Nucleus accumbens (tissue), 56 donors: ENCODE data around the gene GJD3.

Experiments
- DNase-seq, 56 donors: peaks; one replicate each; lab custom pipeline; 2025; lab: John Stamatoyannopoulos, UW

The GJD3 gene

GRCh38 chr17:40327244-40327729 lies 37.2 kb downstream of the GJD3 start:
- no peak for DNase-seq

- DNase-seq: no peak
These were observed 37.7 kb downstream of the GJD3 start for GRCh38 chr17:40326832-40327199.

- no peak for DNase-seq
These were observed 38.3 kb downstream of the GJD3 start for GRCh38 chr17:40326014-40326831.

GRCh38 chr17:40325156-40326013 lies 39.2 kb downstream of the GJD3 start:
- DNase-seq: no peak

DNA sequence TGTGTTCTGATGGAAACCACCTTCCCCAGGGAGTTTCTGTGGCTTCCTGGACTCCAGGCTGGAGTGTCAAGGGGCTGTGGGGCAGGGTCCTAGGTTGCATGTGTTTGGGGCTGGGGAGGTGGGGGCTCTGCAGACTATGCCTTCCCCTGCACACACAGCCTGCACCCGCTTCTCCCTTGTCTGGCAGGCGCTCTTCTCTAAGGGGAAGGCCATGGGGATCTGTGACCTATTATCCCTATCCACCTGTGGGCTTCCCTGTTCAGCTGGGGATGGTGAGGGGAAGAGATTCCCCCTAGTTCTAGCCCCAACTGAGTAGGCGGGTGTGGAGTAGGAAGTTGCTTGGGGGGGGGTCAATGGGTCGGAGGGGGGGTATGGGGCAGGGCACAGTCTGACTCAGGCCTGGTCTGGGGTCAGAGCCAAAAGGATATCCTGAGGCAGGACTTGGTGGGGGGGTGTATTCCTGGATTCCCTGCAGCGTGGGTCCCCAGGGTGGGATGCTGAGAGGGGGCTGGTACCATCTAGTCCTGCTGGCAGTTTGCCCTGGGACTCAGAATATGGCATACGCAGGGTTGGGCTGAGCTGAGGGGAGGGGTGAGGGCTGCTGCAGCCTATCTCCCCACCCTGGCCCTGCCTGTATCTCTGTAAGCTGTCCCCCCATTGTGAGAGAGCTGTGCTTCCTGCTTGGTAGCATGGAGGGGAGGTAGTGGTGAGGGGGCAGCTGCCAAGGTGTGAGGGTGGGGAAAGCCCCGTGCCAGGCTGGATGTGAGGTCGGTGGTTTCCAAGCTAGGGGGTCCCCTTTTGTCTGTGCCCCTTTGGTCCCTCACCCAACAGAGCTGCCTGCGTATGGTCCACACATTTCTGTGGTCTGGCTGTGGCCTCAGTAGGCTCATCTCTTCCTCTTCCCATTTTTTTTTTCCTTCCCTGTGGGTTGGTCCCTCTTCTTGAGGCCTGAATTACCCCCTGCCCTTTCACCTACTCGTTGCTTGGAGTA lies 40.9 kb downstream of the GJD3 start:
- DNase-seq: no peak

- peak in 20 of 56 donors; percentile 23 to 63 (median 44) for DNase-seq
These were observed 41.9 kb downstream of the GJD3 start for GRCh38 chr17:40322358-40323315.

DNA sequence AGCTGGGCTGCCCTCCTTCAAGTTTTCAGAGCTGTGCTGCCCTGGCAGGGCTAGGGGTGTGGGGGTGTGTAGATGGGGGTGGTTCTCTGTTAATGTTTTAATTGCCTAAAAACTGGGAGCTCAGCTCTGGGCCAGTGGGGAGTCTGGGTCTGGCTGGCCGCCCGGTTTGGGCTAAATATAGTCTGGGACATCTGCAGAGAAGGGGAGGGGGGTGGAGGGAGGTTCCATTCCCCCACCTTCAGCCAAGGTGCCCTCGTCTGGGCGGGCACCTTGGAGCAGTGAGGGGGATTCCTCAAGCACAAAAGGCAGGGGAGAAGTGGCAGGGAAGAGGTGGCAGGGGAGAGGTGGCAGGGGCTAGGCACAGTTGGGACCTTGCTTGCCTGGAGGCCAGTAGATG lies 42.6 kb downstream of the GJD3 start:
- no peak for DNase-seq

DNA sequence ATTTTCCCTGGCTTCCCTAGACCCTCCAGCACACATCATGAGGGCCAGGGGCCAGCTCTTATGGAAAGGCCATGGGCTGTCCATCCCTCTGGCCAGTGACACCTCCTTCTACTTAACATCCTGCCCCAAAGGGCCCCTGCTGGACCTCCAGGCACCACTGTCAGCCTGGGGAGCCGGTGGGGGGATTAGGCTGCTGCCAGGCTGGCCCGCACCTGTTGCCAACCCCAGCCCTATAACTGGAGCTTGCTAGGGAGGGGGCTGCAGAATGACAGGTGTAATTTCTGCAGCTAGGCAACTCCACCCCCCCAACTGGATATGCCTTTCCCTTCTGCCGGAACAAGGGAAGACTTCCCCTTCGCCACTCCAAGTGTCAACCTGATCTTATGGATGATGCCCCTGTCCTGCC lies 43.0 kb downstream of the GJD3 start:
- no peak for DNase-seq

GRCh38 chr17:40320756-40321523 lies 43.6 kb downstream of the GJD3 start:
- peak in 5 of 56 donors; percentile 28 to 57 (median 44) for DNase-seq

DNA sequence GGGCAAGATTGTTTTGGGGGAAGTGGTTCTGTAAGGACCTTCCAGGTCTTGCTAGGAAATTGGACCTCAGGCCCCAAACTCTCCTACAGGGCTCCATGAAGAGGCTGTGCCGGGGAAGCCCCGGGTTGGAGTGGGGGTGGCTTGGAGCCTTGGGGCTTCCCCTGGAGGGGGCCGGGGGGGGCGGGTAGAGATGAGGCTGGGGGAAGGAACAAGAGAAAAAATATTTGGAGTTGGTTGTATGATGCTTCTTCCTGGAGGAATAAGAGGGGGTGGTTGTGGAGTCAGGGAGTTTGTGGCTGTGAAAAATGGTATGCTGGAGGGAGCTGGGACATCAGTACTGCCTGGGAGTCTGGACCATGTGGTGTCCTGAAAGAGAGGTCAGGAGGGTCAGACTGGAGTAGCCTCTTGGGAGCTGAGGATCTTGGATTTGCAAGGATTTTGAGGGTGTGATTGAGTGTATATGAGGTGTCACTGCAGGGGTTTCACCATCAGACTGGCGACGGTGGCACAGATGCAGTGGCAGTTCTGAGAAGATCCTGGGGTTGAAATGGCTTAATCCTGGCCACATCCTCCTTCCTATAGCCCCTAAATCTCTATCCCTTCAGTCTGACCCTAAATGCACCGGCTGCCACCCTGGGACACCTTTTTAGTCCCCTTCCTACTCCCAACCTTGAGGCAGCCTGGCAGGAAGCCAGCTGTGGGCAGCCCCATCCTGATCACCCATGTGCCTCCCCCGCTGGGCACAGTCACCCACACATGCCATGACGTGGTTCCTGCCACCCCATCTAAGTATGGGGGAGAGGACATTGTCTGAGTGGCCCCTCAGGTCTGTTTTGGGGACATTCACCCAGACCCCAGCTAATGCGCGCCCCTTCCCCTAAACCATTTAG lies 44.6 kb downstream of the GJD3 start:
- DNase-seq: no peak

GRCh38 chr17:40318830-40319391 lies 45.6 kb downstream of the GJD3 start:
- DNase-seq: no peak

DNA sequence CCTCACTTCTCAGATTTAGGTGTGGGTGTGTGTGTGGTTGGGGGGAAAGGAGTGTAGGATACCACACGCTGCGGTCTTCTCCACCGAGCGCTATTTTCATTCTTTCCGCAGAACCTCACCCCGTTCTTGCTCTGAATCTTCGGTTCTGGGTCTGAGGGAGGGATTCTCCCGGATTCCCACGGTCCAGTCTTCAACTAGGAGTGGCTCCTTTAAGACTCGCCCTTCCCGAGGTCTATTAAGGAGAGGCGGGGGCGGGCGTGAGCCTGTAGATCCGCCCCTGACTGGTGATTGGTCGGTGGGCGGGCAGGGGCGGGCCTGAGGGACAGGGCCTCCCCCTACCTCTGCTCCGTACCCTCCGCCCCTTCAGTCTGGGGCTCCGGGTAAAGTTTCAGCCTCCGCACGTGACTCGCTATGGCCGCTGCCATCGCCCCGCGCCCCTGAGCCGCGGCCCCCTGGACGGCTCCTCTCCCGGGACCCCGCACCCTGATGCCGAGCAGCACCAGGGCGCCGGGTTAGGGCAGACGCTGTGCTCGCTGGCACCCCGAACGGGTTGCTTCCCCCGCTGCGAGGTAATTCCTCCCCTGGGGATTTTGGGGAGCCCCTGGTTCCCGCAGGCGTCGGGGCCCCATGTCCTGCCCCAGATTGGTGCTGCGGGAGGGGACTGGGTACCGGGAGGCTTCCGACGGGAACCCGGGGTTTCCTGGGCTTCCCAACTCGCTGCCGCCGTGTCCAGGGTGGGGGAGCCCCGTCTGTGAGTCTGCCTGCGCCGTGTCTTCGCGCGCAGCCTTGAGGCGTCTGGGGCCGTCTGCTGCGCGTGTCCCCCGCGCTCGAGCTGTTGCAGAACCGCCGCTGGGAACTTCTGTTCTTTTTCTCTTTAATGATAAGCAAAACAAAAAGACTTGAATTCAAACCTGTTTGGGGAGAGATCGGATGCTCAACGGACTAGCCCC lies 46.4 kb downstream of the GJD3 start:
- peak in 54 of 56 donors; percentile 18 to 94 (median 84) for DNase-seq

DNA sequence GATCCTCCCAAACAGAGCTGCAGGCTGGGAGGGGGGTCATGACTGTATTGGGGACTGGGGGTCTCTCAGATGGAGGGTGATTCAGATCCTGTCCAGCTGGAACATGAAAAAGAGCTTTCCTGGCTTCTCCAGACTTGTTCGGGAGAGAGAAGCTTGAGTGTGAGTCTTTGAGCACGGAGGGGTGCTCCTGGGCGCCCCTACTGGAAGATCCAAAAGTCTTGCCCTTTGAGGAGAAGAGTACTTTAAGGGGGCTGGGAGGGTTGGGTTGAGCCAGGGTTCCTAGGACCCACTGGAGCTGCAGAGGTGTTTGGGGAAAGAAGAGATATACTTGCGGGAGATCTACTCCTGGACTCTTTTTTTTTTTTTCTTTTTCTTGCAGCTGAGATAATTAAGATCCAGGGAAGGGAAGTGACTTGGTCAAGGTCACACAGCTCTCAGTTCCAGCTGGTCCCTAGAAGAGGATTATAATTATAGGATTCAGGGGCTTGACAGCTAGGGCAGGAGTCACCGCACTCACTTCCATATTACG lies 47.1 kb downstream of the GJD3 start:
- DNase-seq: no peak

DNA sequence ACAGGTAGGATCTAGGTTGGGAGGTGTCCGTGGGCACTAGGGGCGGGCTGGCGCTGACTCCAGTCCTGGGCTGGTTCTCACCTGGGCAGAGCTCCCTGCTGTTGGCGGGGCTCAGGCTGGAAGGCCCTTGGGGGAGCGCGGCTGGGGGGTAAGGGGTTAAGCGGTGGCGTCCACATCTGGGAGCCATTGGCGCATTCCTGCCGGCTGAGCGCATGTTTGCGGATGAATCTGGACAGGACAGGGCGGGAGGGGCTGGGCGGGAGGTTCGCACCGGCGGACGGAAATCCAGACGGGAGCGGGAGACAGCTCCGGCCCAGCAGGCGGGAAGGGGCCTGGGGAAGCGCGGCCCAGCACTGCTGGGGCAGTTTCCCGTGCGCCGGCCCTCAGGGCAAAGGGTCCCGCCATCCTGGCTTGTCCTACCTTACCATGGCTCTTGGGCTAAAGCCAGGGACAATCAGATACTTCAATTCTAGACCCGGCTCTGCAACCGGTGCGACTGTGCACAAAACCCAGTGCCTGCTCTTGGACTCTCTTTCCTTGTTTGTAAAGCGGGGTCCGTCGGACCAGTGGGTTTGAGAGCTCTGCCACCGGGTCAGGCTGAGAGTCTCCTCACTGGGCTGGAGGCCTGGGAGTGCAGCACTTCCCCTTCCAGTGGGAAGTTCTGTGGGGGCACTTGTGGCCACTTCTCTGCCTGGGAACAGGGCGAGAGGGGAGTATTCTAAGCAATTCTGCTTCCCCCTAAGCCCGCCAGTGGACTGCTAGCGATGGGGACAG lies 47.8 kb downstream of the GJD3 start:
- DNase-seq: no peak
